HG02798 (cell line): ENCODE results near the gene GLMN.
"Not testable (repeated sequence)": the region's sequence is repeated elsewhere in the genome, so short reads cannot be mapped to it uniquely, and the experiment has no call there.

Experiments
- ATAC-seq: cut with Tn5 transposase; IDR thresholded peaks from one replicate; pipeline ENCODE4 v1.9.1; 2021; ENCODE audit warnings: mild to moderate bottlenecking; ENCODE audit not compliant: unreplicated experiment, poor library complexity

The GLMN gene

GRCh38 chr1:92299477-92300150 lies 827 bp upstream of the GLMN start:
- no peak for ATAC-seq

- no peak for ATAC-seq
Measured at GRCh38 chr1:92298213-92298572, 594 bp downstream of the GLMN start.

- no peak for ATAC-seq
Measured at GRCh38 chr1:92291372-92291999, 7.3 kb downstream of the GLMN start.

GRCh38 chr1:92281411-92281810 lies 17.4 kb downstream of the GLMN start:
- ATAC-seq: not testable (repeated sequence)

- not testable (repeated sequence) for ATAC-seq
Measured at GRCh38 chr1:92279781-92280180, 19.0 kb downstream of the GLMN start.

GRCh38 chr1:92277105-92277723 lies 21.6 kb downstream of the GLMN start:
- no peak for ATAC-seq

GRCh38 chr1:92276082-92276481 lies 22.7 kb downstream of the GLMN start:
- ATAC-seq: no peak

GRCh38 chr1:92274939-92275338 lies 23.8 kb downstream of the GLMN start:
- no peak for ATAC-seq

- no peak for ATAC-seq
Measured at GRCh38 chr1:92273039-92273438, 25.7 kb downstream of the GLMN start.

- no peak for ATAC-seq
Measured at GRCh38 chr1:92262516-92262915, 36.3 kb downstream of the GLMN start.

GRCh38 chr1:92259350-92259749 lies 39.4 kb downstream of the GLMN start:
- no peak for ATAC-seq

- not testable (repeated sequence) for ATAC-seq
Measured at GRCh38 chr1:92254714-92255113, 44.1 kb downstream of the GLMN start.

- ATAC-seq: no peak
Measured at GRCh38 chr1:92244376-92244775, 54.4 kb downstream of the GLMN start.

GRCh38 chr1:92240034-92240433 lies 58.8 kb downstream of the GLMN start:
- no peak for ATAC-seq

- ATAC-seq: no peak
Measured at GRCh38 chr1:92230736-92231135, 68.1 kb downstream of the GLMN start.

- ATAC-seq: no peak
Measured at GRCh38 chr1:92228401-92228800, 70.4 kb downstream of the GLMN start.

- no peak for ATAC-seq
Measured at GRCh38 chr1:92219028-92219427, 79.8 kb downstream of the GLMN start.

- no peak for ATAC-seq
Measured at GRCh38 chr1:92218559-92218958, 80.2 kb downstream of the GLMN start.

GRCh38 chr1:92217721-92218120 lies 81.1 kb downstream of the GLMN start, which contains the start of gene C1orf146:
C1orf146 (plus strand) TSS chr1:92217915; CDS start chr1:92231421, 13,506 bp downstream.
- no peak for ATAC-seq

- ATAC-seq: no peak
Measured at GRCh38 chr1:92211166-92211565, 87.6 kb downstream of the GLMN start.

- ATAC-seq: no peak
Measured at GRCh38 chr1:92210701-92211100, 88.1 kb downstream of the GLMN start.

- ATAC-seq: no peak
Measured at GRCh38 chr1:92203105-92203504, 95.7 kb downstream of the GLMN start.
